ENCODE measurements around the gene CMIP.

The CMIP gene

GRCh38 chr16:81482329-81483063 lies 37.9 kb downstream of the CMIP start:
- no peak for DNase-seq

- no peak for DNase-seq
Observed at GRCh38 chr16:81483064-81483969, 38.7 kb downstream of the CMIP start.

GRCh38 chr16:81483970-81484595 lies 39.5 kb downstream of the CMIP start:
- DNase-seq = no peak

GRCh38 chr16:81484908-81485624 lies 40.5 kb downstream of the CMIP start:
- DNase-seq = no peak

GRCh38 chr16:81485824-81486539 lies 41.4 kb downstream of the CMIP start:
- DNase-seq = no peak

GRCh38 chr16:81486540-81487061 lies 42.0 kb downstream of the CMIP start:
- DNase-seq = no peak

- DNase-seq = no peak
Observed at GRCh38 chr16:81487301-81487720, 42.7 kb downstream of the CMIP start.

GRCh38 chr16:81488687-81489411 lies 44.2 kb downstream of the CMIP start:
- DNase-seq = no peak

GRCh38 chr16:81489547-81490267 lies 45.1 kb downstream of the CMIP start:
- DNase-seq = no peak

- DNase-seq = no peak
Observed at GRCh38 chr16:81491541-81492188, 47.1 kb downstream of the CMIP start.

GRCh38 chr16:81492311-81492761 lies 47.7 kb downstream of the CMIP start:
- DNase-seq = no peak

- DNase-seq = peak; percentile 21
Observed at GRCh38 chr16:81492965-81493754, 48.6 kb downstream of the CMIP start.

- DNase-seq = no peak
Observed at GRCh38 chr16:81493755-81494433, 49.3 kb downstream of the CMIP start.

- DNase-seq = no peak
Observed at GRCh38 chr16:81494434-81494806, 49.8 kb downstream of the CMIP start.

- no peak for DNase-seq
Observed at GRCh38 chr16:81494888-81495287, 50.3 kb downstream of the CMIP start.

- DNase-seq = no peak
Observed at GRCh38 chr16:81495321-81496234, 51.0 kb downstream of the CMIP start.

GRCh38 chr16:81496321-81496720 lies 51.7 kb downstream of the CMIP start:
- DNase-seq = no peak
